ENCODE data around the gene CD244. TPM values are rescaled to one million over a fixed set of nuclear protein-coding genes. Genes with fewer than 3 reads are reported as not detected.

Gene CD244
- total RNA-seq, 1 donor from 2014 or later: not detected

DNA sequence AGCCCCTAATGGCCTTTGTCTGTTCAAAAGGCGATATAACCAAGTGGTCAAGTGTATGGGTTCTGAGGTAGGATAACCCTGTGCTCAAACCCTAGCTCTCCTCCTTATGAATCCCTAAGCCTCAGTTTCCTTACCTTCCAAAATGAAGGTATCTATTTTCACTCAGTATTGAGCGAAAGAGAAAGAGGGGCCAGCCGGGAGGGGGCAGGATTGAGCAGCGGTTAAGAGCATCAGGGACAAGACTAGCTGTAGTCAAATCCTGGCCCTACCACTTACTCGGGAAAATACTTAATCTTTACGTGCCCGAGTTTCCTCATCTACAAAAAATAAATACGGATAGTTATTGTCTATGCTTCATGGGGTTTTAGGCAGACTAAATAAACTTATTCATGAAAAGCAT is 41.1 kb downstream of the CD244 start:
- TF ChIP-seq, protein P1, sequence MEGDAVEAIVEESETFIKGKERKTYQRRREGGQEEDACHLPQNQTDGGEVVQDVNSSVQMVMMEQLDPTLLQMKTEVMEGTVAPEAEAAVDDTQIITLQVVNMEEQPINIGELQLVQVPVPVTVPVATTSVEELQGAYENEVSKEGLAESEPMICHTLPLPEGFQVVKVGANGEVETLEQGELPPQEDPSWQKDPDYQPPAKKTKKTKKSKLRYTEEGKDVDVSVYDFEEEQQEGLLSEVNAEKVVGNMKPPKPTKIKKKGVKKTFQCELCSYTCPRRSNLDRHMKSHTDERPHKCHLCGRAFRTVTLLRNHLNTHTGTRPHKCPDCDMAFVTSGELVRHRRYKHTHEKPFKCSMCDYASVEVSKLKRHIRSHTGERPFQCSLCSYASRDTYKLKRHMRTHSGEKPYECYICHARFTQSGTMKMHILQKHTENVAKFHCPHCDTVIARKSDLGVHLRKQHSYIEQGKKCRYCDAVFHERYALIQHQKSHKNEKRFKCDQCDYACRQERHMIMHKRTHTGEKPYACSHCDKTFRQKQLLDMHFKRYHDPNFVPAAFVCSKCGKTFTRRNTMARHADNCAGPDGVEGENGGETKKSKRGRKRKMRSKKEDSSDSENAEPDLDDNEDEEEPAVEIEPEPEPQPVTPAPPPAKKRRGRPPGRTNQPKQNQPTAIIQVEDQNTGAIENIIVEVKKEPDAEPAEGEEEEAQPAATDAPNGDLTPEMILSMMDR (IDR thresholded peaks at IDR 0.05): no peak
- no peaks in the 10 kb centered on the region for H3K27me3 Mint-ChIP-seq (ENCODE audit: unreplicated experiment)

DNA sequence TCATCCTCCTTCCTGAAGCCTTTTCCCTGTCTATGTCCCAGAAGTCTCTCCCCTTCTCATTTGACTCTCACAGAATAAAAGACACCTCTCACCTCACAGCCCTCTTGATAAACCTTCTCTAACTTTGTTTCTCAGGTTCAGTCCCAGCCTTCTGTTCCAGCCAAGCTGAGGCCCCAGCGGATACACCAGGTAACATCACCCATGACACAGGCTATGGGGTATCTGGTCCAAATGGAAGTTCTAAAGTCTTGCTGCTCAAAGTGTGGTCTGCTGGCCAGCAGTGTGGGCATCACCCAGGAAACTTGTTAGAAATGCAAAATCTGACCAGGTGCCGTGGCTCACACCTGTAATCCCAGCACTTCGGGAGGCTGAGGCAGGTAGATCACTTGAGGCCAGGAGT is 43.5 kb downstream of the CD244 start:
- Mint-ChIP-seq H3K27ac (ENCODE audit: unreplicated experiment) (no peak overlapping the region), H3K9me3 (ENCODE audit: unreplicated experiment) (no peaks in the 10 kb centered on the region), H3K27me3 (ENCODE audit: unreplicated experiment) (no peaks in the 10 kb centered on the region), H3K4me3 (ENCODE audit: unreplicated experiment) (no peak overlapping the region), H3K36me3 (ENCODE audit: unreplicated experiment) (no peaks in the 10 kb centered on the region), H3K4me1 (ENCODE audit: unreplicated experiment) (no peaks in the 10 kb centered on the region)
- TF ChIP-seq, protein P1 (IDR thresholded peaks at IDR 0.05): no peak
- DNase-seq (ENCODE audit: extremely low spot score, unreplicated experiment): peak; percentile 73

More for the DNA sequence above, 41.1 kb downstream of the CD244 start:
- Mint-ChIP-seq H3K9me3 (ENCODE audit: unreplicated experiment) (no peaks in the 10 kb centered on the region), H3K36me3 (ENCODE audit: unreplicated experiment) (no peaks in the 10 kb centered on the region), H3K4me3 (ENCODE audit: unreplicated experiment) (no peak overlapping the region), H3K27ac (ENCODE audit: unreplicated experiment) (no peak overlapping the region), H3K4me1 (ENCODE audit: unreplicated experiment) (no peaks in the 10 kb centered on the region)
- no peak for DNase-seq (ENCODE audit: extremely low spot score, unreplicated experiment)

DNA sequence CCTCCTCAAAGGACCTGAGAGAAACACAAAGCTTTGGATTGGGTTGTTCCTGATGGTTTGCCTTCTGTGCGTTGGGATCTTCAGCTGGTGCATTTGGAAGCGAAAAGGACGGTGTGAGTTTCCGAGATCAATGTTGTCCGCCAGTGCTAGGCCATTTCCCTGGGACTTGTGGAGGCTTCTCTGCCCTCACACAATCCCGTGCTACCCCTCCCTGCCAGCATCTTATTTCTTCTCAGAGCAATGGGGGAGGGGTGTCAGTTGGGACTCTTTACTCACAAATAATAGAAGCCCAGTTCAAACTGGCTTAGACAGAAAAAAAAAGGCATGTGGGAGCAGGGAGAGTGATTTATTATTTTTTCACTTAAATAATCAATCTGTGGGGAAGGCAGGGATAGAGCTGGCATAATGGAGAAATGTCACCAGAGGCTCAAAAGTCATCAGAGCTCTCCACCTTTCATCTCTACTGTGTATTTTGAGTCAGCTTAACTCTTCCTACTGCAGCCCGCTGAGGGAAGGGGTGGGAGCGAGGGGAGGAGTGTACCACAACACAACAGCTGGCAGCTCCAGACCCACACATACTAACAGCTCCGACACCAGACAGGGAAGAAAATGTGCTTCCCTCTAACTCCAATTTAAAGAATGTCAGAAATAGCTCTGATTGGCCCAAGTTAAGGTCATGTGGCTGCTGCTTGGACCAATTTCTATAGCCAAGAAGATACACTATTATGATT is 44.3 kb downstream of the CD244 start:
- TF ChIP-seq, protein P1 (IDR thresholded peaks at IDR 0.05): no peak
- Mint-ChIP-seq H3K4me1 (ENCODE audit: unreplicated experiment) (no peaks in the 10 kb centered on the region), H3K36me3 (ENCODE audit: unreplicated experiment) (no peaks in the 10 kb centered on the region), H3K27me3 (ENCODE audit: unreplicated experiment) (no peaks in the 10 kb centered on the region), H3K9me3 (ENCODE audit: unreplicated experiment) (no peaks in the 10 kb centered on the region), H3K27ac (ENCODE audit: unreplicated experiment) (no peak overlapping the region), H3K4me3 (ENCODE audit: unreplicated experiment) (no peak overlapping the region)
- DNase-seq (ENCODE audit: extremely low spot score, unreplicated experiment): peak; percentile 54

DNA sequence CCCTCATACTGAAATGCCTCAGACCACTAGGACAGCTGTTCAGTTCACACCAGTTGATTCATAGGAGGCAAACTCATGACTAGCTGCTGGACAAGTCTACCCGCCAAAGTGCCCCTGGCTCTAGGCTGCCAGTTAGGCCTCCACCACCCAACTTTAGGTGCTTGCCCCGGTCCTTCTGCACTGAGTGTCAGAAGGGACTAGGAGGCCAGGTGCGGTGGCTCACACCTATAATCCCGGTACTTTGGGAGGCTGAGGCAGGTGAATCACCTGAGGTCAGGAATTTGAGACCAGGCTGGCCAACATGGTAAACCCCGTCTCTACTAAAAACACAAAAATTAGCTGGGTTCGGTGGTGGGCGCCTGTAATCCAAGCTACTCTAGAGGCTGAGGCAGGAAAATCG is 47.8 kb downstream of the CD244 start:
- Mint-ChIP-seq H3K4me1 (ENCODE audit: unreplicated experiment) (no peaks in the 10 kb centered on the region), H3K27ac (ENCODE audit: unreplicated experiment) (no peak overlapping the region), H3K36me3 (ENCODE audit: unreplicated experiment) (no peaks in the 10 kb centered on the region), H3K4me3 (ENCODE audit: unreplicated experiment) (no peak overlapping the region), H3K27me3 (ENCODE audit: unreplicated experiment) (no peaks in the 10 kb centered on the region), H3K9me3 (ENCODE audit: unreplicated experiment) (no peaks in the 10 kb centered on the region)
- DNase-seq (ENCODE audit: extremely low spot score, unreplicated experiment): peak; percentile 65
- TF ChIP-seq, protein P1 (IDR thresholded peaks at IDR 0.05): no peak

DNA sequence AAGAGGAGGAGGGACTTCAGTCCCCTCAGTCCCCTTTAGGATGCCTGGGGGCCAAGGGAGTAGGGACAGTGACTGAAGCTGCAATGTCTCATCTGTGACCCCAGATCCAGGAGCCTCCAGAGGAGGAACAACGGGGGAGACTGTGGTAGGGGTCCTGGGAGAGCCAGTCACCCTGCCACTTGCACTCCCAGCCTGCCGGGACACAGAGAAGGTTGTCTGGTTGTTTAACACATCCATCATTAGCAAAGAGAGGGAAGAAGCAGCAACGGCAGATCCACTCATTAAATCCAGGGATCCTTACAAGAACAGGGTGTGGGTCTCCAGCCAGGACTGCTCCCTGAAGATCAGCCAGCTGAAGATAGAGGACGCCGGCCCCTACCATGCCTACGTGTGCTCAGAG is 48.4 kb downstream of the CD244 start:
- TF ChIP-seq, protein P1 (IDR thresholded peaks at IDR 0.05): no peak
- H3K4me3 Mint-ChIP-seq (ENCODE audit: unreplicated experiment): no peak overlapping the region
- H3K27me3 Mint-ChIP-seq (ENCODE audit: unreplicated experiment): no peaks in the 10 kb centered on the region
- no peak overlapping the region for H3K27ac Mint-ChIP-seq (ENCODE audit: unreplicated experiment)
- no peaks in the 10 kb centered on the region for H3K36me3 Mint-ChIP-seq (ENCODE audit: unreplicated experiment)
- no peaks in the 10 kb centered on the region for H3K4me1 Mint-ChIP-seq (ENCODE audit: unreplicated experiment)
- peak; percentile 69 for DNase-seq (ENCODE audit: extremely low spot score, unreplicated experiment)
- no peaks in the 10 kb centered on the region for H3K9me3 Mint-ChIP-seq (ENCODE audit: unreplicated experiment)

Data from osteocyte (in vitro differentiated cells).